Erythroblast (primary cell): ENCODE results near the gene CPPED1.
"Not testable (repeated sequence)": the region's sequence is repeated elsewhere in the genome, so short reads cannot be mapped to it uniquely, and the experiment has no call there.

Experiments
- GATA1 ChIP-seq: IDR thresholded peaks from 2 replicates; pipeline ENCODE4 v1.6.1; 2011; ENCODE audit warnings: low read depth, mild to moderate bottlenecking, control low read depth, low read length, moderate library complexity
- POLR2A ChIP-seq: IDR thresholded peaks from 2 replicates; pipeline ENCODE4 v1.6.1; 2011; ENCODE audit warnings: mild to moderate bottlenecking, low read length

- not testable (repeated sequence) for TF ChIP-seq POLR2A, GATA1
These were observed 37.5 kb downstream of the CPPED1 start for GRCh38 chr16:12766208-12766607.
